ENCODE data around the gene CAMK2D. TPM values are rescaled to one million over a fixed set of nuclear protein-coding genes. Genes with fewer than 3 reads are reported as not detected.
"Not testable (repeated sequence)": the region's sequence is repeated elsewhere in the genome, so short reads cannot be mapped to it uniquely, and the experiment has no call there.

The CAMK2D gene
- total RNA-seq, 1 donor from 2014 or later: 19.7 TPM

GRCh38 chr4:113707048-113707447 lies 54.5 kb downstream of the CAMK2D start:
- DNase-seq (ENCODE audit: low spot score): no peak
- no peak overlapping the region for H3K27ac Mint-ChIP-seq (ENCODE audit: unreplicated experiment)

GRCh38 chr4:113705097-113705496 lies 56.4 kb downstream of the CAMK2D start:
- not testable (repeated sequence) for H3K27ac Mint-ChIP-seq (ENCODE audit: unreplicated experiment); H3K36me3 Mint-ChIP-seq (ENCODE audit: low read depth, unreplicated experiment); H3K4me1 Mint-ChIP-seq (ENCODE audit: unreplicated experiment); DNase-seq (ENCODE audit: low spot score); H3K9me3 Mint-ChIP-seq (ENCODE audit: unreplicated experiment); H3K27me3 Mint-ChIP-seq (ENCODE audit: unreplicated experiment); H3K4me3 Mint-ChIP-seq (ENCODE audit: unreplicated experiment)

More at GRCh38 chr4:113707048-113707447, 54.5 kb downstream of the CAMK2D start:
- Mint-ChIP-seq H3K9me3 (ENCODE audit: unreplicated experiment) (no peaks in the 10 kb centered on the region), H3K36me3 (ENCODE audit: low read depth, unreplicated experiment) (no peaks in the 10 kb centered on the region), H3K4me3 (ENCODE audit: unreplicated experiment) (no peak overlapping the region), H3K27me3 (ENCODE audit: unreplicated experiment) (no peaks in the 10 kb centered on the region), H3K4me1 (ENCODE audit: unreplicated experiment) (no peaks in the 10 kb centered on the region)
- TF ChIP-seq CTCF (IDR thresholded peaks at IDR 0.05; ENCODE audit: unreplicated experiment): no peak

- H3K9me3 Mint-ChIP-seq (ENCODE audit: unreplicated experiment); H3K27me3 Mint-ChIP-seq (ENCODE audit: unreplicated experiment); H3K4me1 Mint-ChIP-seq (ENCODE audit: unreplicated experiment); H3K27ac Mint-ChIP-seq (ENCODE audit: unreplicated experiment); H3K36me3 Mint-ChIP-seq (ENCODE audit: low read depth, unreplicated experiment); DNase-seq (ENCODE audit: low spot score); H3K4me3 Mint-ChIP-seq (ENCODE audit: unreplicated experiment): not testable (repeated sequence)
Measured at GRCh38 chr4:113702596-113702995, 58.9 kb downstream of the CAMK2D start.

GRCh38 chr4:113701169-113701568 lies 60.4 kb downstream of the CAMK2D start:
- Mint-ChIP-seq H3K27ac (ENCODE audit: unreplicated experiment) (no peak overlapping the region), H3K36me3 (ENCODE audit: low read depth, unreplicated experiment) (no peaks in the 10 kb centered on the region), H3K9me3 (ENCODE audit: unreplicated experiment) (no peaks in the 10 kb centered on the region)

GRCh38 chr4:113700602-113701150 lies 60.9 kb downstream of the CAMK2D start:
- Mint-ChIP-seq H3K36me3 (ENCODE audit: low read depth, unreplicated experiment) (no peaks in the 10 kb centered on the region), H3K4me1 (ENCODE audit: unreplicated experiment) (no peaks in the 10 kb centered on the region), H3K27me3 (ENCODE audit: unreplicated experiment) (no peaks in the 10 kb centered on the region), H3K27ac (ENCODE audit: unreplicated experiment) (no peak overlapping the region), H3K4me3 (ENCODE audit: unreplicated experiment) (no peak overlapping the region), H3K9me3 (ENCODE audit: unreplicated experiment) (no peaks in the 10 kb centered on the region)
- no peak for TF ChIP-seq CTCF (IDR thresholded peaks at IDR 0.05; ENCODE audit: unreplicated experiment)
- DNase-seq (ENCODE audit: low spot score): no peak

More at GRCh38 chr4:113701169-113701568, 60.4 kb downstream of the CAMK2D start:
- no peak for TF ChIP-seq CTCF (IDR thresholded peaks at IDR 0.05; ENCODE audit: unreplicated experiment)
- no peak for DNase-seq (ENCODE audit: low spot score)
- Mint-ChIP-seq H3K27me3 (ENCODE audit: unreplicated experiment) (no peaks in the 10 kb centered on the region), H3K4me3 (ENCODE audit: unreplicated experiment) (no peak overlapping the region), H3K4me1 (ENCODE audit: unreplicated experiment) (no peaks in the 10 kb centered on the region)

- H3K9me3 Mint-ChIP-seq (ENCODE audit: unreplicated experiment): no peaks in the 10 kb centered on the region
- no peak for TF ChIP-seq CTCF (IDR thresholded peaks at IDR 0.05; ENCODE audit: unreplicated experiment)
- no peaks in the 10 kb centered on the region for H3K27me3 Mint-ChIP-seq (ENCODE audit: unreplicated experiment)
- no peaks in the 10 kb centered on the region for H3K36me3 Mint-ChIP-seq (ENCODE audit: low read depth, unreplicated experiment)
- no peak overlapping the region for H3K27ac Mint-ChIP-seq (ENCODE audit: unreplicated experiment)
- H3K4me1 Mint-ChIP-seq (ENCODE audit: unreplicated experiment): no peaks in the 10 kb centered on the region
- DNase-seq (ENCODE audit: low spot score): no peak
- no peak overlapping the region for H3K4me3 Mint-ChIP-seq (ENCODE audit: unreplicated experiment)
Measured at GRCh38 chr4:113699772-113700171, 61.8 kb downstream of the CAMK2D start.

Measured in endothelial cell (in vitro differentiated cells).